Measurements from ENCODE around the gene DLG2.

The DLG2 gene

GRCh38 chr11:85481862-85482261 is 145.3 kb downstream of the DLG2 start:
- no peak for TF ChIP-seq TAF1 (IDR thresholded peaks at IDR 0.05; ENCODE audit: low read depth, low read length)
- TF ChIP-seq POLR2AphosphoS5 (IDR thresholded peaks at IDR 0.05; ENCODE audit: low read depth, low read length) = no peak
- TF ChIP-seq SPI1 (IDR thresholded peaks at IDR 0.05; ENCODE audit: low read depth, low read length) = no peak
- TF ChIP-seq PAX5 (IDR thresholded peaks at IDR 0.05; ENCODE audit: insufficient read depth, low read length, severe bottlenecking) = no peak
- no peak for TF ChIP-seq POU2F2 (IDR thresholded peaks at IDR 0.05; ENCODE audit: low read depth, low read length)
- TF ChIP-seq POLR2A (IDR thresholded peaks at IDR 0.05; ENCODE audit: low read depth, low read length) = no peak
- no peak for FAIRE-seq
- no peak for DNase-seq (ENCODE audit: insufficient read length, low spot score)

DNA sequence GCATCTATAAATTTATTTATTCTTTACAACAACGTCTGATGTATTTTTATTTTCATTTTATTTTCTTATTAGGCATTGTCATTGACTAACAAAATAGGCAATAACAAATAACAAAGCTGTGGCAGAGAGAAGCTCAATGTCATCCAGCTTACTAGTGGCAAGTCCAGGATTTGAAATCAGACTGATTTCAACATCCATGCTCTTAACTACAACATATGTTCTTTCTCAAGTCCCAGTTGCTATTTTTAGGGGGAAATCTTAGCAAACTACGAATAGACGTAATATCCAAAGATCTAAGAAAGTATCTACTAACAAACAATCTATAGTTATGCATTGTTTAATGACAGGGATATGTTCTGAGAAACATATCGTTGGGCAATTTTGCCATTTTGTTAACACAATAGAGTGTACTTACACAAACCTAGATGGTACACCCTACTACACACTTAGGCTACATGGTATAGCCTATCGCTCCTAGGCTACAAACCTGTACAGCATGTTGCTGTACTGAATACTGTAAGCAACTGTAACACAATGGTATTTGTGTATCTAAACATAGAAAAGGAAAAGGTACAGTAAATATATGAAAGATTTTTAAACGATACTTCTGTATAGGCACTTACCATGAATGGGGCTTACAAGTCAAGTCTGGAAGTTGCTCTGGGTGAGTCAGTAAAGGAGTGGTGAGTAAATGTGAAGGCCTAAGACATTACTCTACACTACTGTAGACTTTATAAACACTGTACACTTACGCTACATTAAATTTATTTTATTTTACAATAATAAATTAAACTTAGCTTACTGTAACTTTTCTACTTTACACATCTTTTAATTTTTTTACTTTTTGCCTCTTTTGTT is 151.3 kb downstream of the DLG2 start:
- FAIRE-seq = no peak
- DNase-seq (ENCODE audit: insufficient read length, low spot score) = no peak
- TF ChIP-seq PAX5 (IDR thresholded peaks at IDR 0.05; ENCODE audit: insufficient read depth, low read length, severe bottlenecking) (no peak), TAF1 (IDR thresholded peaks at IDR 0.05; ENCODE audit: low read depth, low read length) (no peak), POLR2A (IDR thresholded peaks at IDR 0.05; ENCODE audit: low read depth, low read length) (no peak), POLR2AphosphoS5 (IDR thresholded peaks at IDR 0.05; ENCODE audit: low read depth, low read length) (no peak), POU2F2 (IDR thresholded peaks at IDR 0.05; ENCODE audit: low read depth, low read length) (no peak), SPI1 (IDR thresholded peaks at IDR 0.05; ENCODE audit: low read depth, low read length) (no peak)

DNA sequence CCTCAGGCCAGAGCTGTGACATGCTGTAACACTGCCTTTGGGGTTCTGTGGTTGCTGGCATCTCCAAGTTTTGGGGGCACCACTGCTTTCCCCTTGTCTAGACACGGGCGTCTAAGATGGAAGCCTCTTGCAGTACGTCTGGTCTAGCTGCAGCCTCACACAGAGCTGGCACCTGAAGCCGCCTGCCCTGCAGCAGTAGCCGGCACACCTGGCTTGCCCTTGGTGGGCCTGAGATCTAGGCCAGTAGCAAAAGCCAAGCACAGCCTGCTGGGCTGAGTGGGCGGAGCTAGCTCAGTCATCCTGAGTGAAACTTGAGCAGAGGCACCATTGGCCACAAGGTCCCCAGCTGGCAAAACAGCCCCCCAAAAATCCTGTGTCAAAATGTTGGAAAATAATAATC is 154.2 kb downstream of the DLG2 start:
- no peak for TF ChIP-seq POLR2A (IDR thresholded peaks at IDR 0.05; ENCODE audit: low read depth, low read length)
- TF ChIP-seq SPI1 (IDR thresholded peaks at IDR 0.05; ENCODE audit: low read depth, low read length) = no peak
- TF ChIP-seq PAX5 (IDR thresholded peaks at IDR 0.05; ENCODE audit: insufficient read depth, low read length, severe bottlenecking) = no peak
- TF ChIP-seq POU2F2 (IDR thresholded peaks at IDR 0.05; ENCODE audit: low read depth, low read length) = no peak
- no peak for TF ChIP-seq POLR2AphosphoS5 (IDR thresholded peaks at IDR 0.05; ENCODE audit: low read depth, low read length)
- TF ChIP-seq TAF1 (IDR thresholded peaks at IDR 0.05; ENCODE audit: low read depth, low read length) = no peak
- FAIRE-seq (no peak), DNase-seq (ENCODE audit: insufficient read length, low spot score) (no peak)

DNA sequence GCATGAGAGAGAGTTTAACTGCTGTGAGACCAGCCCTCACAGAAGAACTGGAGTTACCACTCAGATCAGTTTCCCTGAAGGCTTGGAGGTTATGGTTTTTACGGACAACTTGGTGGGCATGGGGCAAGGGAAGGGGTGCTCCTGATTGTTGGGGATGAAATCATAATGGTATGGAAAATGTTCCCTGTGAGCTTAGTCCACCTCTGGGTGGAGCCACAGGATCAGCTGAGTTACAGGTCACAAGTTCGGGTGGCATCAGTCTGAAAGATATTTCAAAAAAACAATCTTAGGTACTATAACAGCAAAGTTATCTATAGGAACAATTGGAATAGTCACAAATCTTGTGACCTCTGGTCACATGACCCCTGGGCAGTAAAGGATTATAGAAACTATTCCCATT is 162.9 kb downstream of the DLG2 start:
- TF ChIP-seq POU2F2 (IDR thresholded peaks at IDR 0.05; ENCODE audit: low read depth, low read length) (no peak), POLR2AphosphoS5 (IDR thresholded peaks at IDR 0.05; ENCODE audit: low read depth, low read length) (no peak), POLR2A (IDR thresholded peaks at IDR 0.05; ENCODE audit: low read depth, low read length) (no peak), PAX5 (IDR thresholded peaks at IDR 0.05; ENCODE audit: insufficient read depth, low read length, severe bottlenecking) (no peak), SPI1 (IDR thresholded peaks at IDR 0.05; ENCODE audit: low read depth, low read length) (no peak), TAF1 (IDR thresholded peaks at IDR 0.05; ENCODE audit: low read depth, low read length) (no peak)
- FAIRE-seq (no peak), DNase-seq (ENCODE audit: insufficient read length, low spot score) (no peak)

DNA sequence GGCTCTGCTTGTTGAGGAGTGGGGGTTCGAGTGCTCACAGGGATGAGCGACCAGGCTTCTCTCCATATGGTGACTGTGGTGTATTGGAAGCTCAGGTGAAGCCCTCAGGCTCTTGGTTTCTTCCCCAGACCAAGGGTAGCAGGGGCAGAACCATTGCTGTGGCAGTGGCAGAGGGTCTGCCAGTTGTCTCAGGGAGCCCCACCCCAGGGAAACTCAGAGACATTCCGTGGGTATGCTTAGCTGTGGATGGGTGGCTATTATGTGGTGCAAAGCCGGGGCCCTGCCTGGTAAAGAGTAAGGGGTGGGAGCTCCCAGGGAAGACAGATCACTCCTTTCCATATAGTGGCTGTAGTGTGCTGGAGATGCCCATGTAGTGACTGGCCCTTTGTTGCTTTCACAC is 167.8 kb downstream of the DLG2 start:
- TF ChIP-seq SPI1 (IDR thresholded peaks at IDR 0.05; ENCODE audit: low read depth, low read length) (no peak), POLR2A (IDR thresholded peaks at IDR 0.05; ENCODE audit: low read depth, low read length) (no peak), TAF1 (IDR thresholded peaks at IDR 0.05; ENCODE audit: low read depth, low read length) (no peak), PAX5 (IDR thresholded peaks at IDR 0.05; ENCODE audit: insufficient read depth, low read length, severe bottlenecking) (no peak), POLR2AphosphoS5 (IDR thresholded peaks at IDR 0.05; ENCODE audit: low read depth, low read length) (no peak), POU2F2 (IDR thresholded peaks at IDR 0.05; ENCODE audit: low read depth, low read length) (no peak)
- DNase-seq (ENCODE audit: insufficient read length, low spot score) (no peak), FAIRE-seq (no peak)

DNA sequence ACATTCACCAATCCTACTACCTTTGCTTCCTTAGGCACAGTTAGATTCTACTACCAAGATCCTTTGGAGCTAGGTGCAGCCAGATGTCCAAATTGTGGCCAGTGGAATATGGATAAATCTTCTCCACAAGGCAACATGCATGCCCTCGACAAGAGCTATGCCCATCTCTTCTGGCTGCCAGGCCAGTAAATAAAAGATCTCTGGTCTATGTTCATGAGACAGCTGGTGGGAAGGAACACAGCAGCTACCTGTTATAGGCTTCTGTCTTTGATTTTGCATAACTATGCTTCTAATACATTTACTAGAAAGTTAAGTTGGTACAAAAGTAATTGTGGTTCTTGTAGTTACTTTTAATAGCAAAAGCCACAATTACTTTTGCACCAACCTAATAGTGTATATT is 182.7 kb downstream of the DLG2 start:
- DNase-seq (ENCODE audit: insufficient read length, low spot score) = no peak
- TF ChIP-seq PAX5 (IDR thresholded peaks at IDR 0.05; ENCODE audit: insufficient read depth, low read length, severe bottlenecking) (no peak), TAF1 (IDR thresholded peaks at IDR 0.05; ENCODE audit: low read depth, low read length) (no peak), SPI1 (IDR thresholded peaks at IDR 0.05; ENCODE audit: low read depth, low read length) (no peak)
- no peak for FAIRE-seq

DNA sequence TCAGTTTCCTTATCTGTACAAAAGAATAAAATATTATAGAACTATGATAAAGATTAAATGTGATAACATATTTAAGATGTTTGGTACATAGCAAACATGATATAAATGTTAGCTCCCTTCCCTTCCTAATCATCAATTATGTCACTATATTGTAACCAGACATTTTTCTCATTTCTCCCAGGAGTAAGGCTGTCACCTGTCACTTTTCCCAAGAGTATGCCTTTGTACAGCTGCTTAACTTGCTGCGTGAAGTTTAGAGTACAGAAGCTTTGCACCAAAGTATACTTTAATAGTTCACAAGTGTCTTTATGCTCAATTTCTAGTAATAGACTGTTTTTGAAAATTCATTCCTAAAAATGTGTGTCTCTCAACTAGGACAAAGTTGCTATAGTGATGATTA is 186.9 kb downstream of the DLG2 start:
- FAIRE-seq (no peak), DNase-seq (ENCODE audit: insufficient read length, low spot score) (no peak)
- TF ChIP-seq TAF1 (IDR thresholded peaks at IDR 0.05; ENCODE audit: low read depth, low read length) (no peak), POLR2AphosphoS5 (IDR thresholded peaks at IDR 0.05; ENCODE audit: low read depth, low read length) (no peak), SPI1 (IDR thresholded peaks at IDR 0.05; ENCODE audit: low read depth, low read length) (no peak), PAX5 (IDR thresholded peaks at IDR 0.05; ENCODE audit: insufficient read depth, low read length, severe bottlenecking) (no peak), POLR2A (IDR thresholded peaks at IDR 0.05; ENCODE audit: low read depth, low read length) (no peak), POU2F2 (IDR thresholded peaks at IDR 0.05; ENCODE audit: low read depth, low read length) (no peak)

GRCh38 chr11:85438328-85438727 is 188.8 kb downstream of the DLG2 start:
- no peak for TF ChIP-seq SPI1 (IDR thresholded peaks at IDR 0.05; ENCODE audit: low read depth, low read length)
- DNase-seq (ENCODE audit: insufficient read length, low spot score) (no peak), FAIRE-seq (no peak)

GRCh38 chr11:85431319-85431718 is 195.8 kb downstream of the DLG2 start:
- DNase-seq (ENCODE audit: insufficient read length, low spot score) = no peak
- no peak for TF ChIP-seq POU2F2 (IDR thresholded peaks at IDR 0.05; ENCODE audit: low read depth, low read length)
- no peak for TF ChIP-seq SPI1 (IDR thresholded peaks at IDR 0.05; ENCODE audit: low read depth, low read length)
- no peak for TF ChIP-seq POLR2A (IDR thresholded peaks at IDR 0.05; ENCODE audit: low read depth, low read length)
- no peak for TF ChIP-seq PAX5 (IDR thresholded peaks at IDR 0.05; ENCODE audit: insufficient read depth, low read length, severe bottlenecking)
- TF ChIP-seq TAF1 (IDR thresholded peaks at IDR 0.05; ENCODE audit: low read depth, low read length) = no peak
- no peak for TF ChIP-seq POLR2AphosphoS5 (IDR thresholded peaks at IDR 0.05; ENCODE audit: low read depth, low read length)

GRCh38 chr11:85423794-85424193 is 203.3 kb downstream of the DLG2 start:
- DNase-seq (ENCODE audit: insufficient read length, low spot score) (no peak), FAIRE-seq (no peak)
- no peak for TF ChIP-seq POU2F2 (IDR thresholded peaks at IDR 0.05; ENCODE audit: low read depth, low read length)
- no peak for TF ChIP-seq PAX5 (IDR thresholded peaks at IDR 0.05; ENCODE audit: insufficient read depth, low read length, severe bottlenecking)
- no peak for TF ChIP-seq SPI1 (IDR thresholded peaks at IDR 0.05; ENCODE audit: low read depth, low read length)
- no peak for TF ChIP-seq POLR2A (IDR thresholded peaks at IDR 0.05; ENCODE audit: low read depth, low read length)
- no peak for TF ChIP-seq POLR2AphosphoS5 (IDR thresholded peaks at IDR 0.05; ENCODE audit: low read depth, low read length)

More at GRCh38 chr11:85431319-85431718, 195.8 kb downstream of the DLG2 start:
- FAIRE-seq = no peak

Measured in GM12891 (cell line).